ENCODE results near the gene PTGES.

PTGES gene

GRCh38 chr9:129740666-129741464 is 12.0 kb downstream of the PTGES start:
- DNase-seq: no peak

DNA sequence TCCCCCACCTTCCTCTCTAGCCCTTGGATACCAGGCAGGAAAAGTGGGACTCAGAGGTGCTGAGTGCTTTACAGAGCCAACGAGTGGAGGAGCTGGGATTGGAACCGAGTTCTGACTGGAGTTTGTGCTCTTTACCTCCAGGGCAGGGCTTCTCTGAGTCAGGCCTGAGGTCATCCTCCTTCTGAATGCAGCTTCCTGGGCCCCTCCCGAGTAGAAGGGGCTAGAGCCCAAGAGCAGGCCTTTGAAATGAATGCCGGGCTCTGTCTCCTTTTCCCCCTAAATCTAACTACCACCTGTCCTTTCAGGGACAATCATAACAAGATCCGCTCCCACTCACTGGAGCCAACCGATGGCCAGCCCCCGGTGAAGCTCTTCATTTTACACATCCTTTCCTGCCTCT is 12.7 kb downstream of the PTGES start:
- no peak for DNase-seq

GRCh38 chr9:129739432-129739831 is 13.4 kb downstream of the PTGES start:
- no peak for DNase-seq

GRCh38 chr9:129737479-129738274 is 15.2 kb downstream of the PTGES start:
- peak; percentile 86 for DNase-seq

DNA sequence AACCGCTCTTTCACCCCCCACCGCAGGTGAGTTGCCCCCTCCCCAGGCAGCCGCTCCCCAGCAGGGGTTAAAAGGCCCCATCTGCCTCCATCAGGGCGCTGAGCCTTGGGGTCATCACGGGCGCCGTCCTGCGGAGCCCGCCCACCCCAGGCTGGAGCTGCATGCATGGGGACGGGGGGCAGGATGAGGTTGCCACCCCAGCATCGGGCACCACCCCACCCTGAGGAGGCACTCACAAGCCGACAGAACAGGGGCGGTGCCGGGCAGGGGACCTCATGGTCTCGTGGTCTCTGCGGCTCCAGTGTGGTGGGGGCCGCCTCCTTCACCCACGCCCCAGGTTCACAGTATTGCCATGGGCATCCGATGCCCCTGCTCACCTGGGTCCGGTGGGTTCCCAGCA is 16.5 kb downstream of the PTGES start:
- no peak for DNase-seq

- no peak for DNase-seq
Measured at GRCh38 chr9:129735546-129735945, 17.3 kb downstream of the PTGES start.

GRCh38 chr9:129733632-129733953 is 19.2 kb downstream of the PTGES start:
- no peak for DNase-seq

GRCh38 chr9:129732946-129733631 is 19.8 kb downstream of the PTGES start:
- no peak for DNase-seq

- DNase-seq: no peak
Measured at GRCh38 chr9:129732100-129732499, 20.7 kb downstream of the PTGES start.

GRCh38 chr9:129731477-129732085 is 21.3 kb downstream of the PTGES start:
- no peak for DNase-seq

GRCh38 chr9:129728744-129729143 is 24.1 kb downstream of the PTGES start:
- no peak for DNase-seq

DNA sequence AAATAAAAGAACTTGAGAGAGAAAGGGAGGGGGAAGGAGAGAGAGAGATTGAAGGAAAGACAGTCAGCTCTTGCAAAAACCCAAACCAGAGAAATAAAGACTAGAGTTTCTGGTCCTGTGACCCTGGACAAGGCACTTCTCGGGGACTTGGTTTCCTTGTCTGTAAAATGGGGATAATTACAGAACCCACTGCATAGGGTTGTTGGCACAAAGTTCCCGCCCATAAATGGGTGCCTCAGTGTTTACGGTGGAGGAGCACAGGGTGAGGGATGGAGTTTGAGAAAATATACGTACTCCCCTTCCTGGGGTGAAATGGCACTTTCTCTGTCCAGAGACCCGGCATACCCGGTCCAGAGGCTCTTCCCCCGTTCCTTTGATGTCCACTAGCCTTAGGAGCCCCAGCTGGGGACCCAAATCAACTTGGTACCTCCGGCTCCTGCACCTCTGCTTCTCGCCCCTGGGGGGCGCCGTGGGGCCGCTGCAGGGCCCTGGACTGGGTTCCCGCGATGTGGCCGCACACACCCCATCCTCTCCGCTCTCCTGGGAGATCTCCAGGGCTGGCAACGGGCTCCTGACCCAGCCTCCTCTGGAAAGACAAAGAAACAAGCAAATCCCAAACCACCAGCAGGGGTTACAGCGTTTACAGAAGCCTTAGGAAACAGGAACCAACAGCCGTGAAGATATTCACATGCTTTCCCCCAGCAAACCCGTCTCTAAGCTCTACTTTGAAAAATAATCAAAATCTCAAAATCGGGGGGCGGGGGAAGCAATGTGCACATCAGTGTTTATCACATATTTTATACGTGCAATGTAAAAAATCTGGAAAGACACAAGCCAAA is 26.3 kb downstream of the PTGES start:
- peak; percentile 60 for DNase-seq

DNA sequence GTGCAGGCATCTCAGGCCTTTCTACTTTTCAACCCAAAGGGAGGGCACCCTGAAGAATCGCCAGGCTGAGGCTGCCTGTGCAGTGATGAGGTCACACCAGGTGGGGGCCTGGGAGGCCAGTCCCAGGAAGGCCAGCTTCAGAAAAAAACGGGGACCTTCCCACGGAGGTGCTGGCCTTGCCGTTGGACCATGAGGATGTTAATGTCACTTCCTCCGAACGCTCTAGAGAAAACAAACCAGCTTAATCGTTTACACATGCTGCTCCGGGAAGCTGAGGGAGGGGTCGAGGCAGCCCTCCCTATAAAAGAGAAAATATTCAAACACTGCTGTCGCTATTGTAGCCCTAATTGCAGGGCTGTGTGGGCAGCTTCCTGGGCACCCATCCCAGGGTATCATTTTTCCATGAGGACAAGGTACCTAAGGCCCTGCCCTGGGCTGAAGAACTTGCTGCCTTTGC is 27.0 kb downstream of the PTGES start:
- DNase-seq: no peak

- DNase-seq: no peak
Measured at GRCh38 chr9:129724456-129725190, 28.2 kb downstream of the PTGES start.

- no peak for DNase-seq
Measured at GRCh38 chr9:129722913-129723312, 29.9 kb downstream of the PTGES start.

- no peak for DNase-seq
Measured at GRCh38 chr9:129720865-129721545, 31.8 kb downstream of the PTGES start.

GRCh38 chr9:129720181-129720864 is 32.5 kb downstream of the PTGES start:
- DNase-seq: no peak

DNA sequence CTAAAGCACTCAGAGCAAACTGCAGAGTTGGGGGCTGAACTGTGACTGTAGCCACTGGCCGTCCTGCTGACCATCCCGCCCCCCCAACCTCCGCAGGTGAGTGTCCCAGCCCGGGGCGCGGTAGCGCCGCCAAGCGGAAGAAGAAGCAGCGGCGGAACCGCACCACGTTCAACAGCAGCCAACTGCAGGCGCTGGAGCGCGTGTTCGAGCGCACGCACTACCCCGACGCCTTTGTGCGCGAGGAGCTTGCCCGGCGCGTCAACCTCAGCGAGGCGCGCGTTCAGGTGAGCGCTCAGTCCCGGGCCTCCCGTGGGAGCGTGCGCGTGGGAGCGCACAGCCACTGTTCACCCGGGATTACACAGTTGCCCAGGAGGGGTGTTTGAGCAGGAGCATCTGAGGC is 33.7 kb downstream of the PTGES start:
- DNase-seq: no peak

DNA sequence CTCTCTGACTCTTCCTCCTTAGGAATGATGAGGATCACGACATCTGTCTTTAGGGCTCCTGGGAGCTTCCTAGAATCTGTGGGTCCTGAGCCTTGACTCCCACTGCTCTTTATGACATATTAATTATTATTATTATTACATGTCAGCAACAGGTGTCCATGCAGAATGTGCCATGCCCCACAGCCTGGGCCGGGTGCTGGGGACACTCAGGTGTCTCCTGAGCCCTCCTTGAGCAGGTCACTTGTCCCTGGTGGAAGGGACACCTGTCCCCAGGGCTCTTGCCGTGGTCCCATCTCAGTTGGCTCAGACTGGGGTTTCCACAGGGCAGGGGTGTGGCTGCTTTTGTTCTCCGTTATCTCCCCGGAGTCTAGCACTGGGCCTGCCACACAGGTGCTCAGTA is 34.2 kb downstream of the PTGES start:
- DNase-seq: no peak

- no peak for DNase-seq
Measured at GRCh38 chr9:129717991-129718390, 34.9 kb downstream of the PTGES start.

All from CD4-positive, alpha-beta T cell treated with Interleukin-10 for 1 hour (primary cell).